Type B pancreatic cell (in vitro differentiated cells): Measurements from ENCODE around the gene ZNF554. TPM values are rescaled to one million over a fixed set of nuclear protein-coding genes. Genes with fewer than 3 reads are reported as not detected.

Source experiments
- DNase-seq: peaks from one replicate; pipeline ENCODE4 v3.0.0; 2021; ENCODE audit warnings: mixed read lengths; ENCODE audit not compliant: unreplicated experiment; ENCODE audit errors: extremely low spot score
- H3K27ac Mint-ChIP-seq: 2 replicates; pipeline ENCODE4 v1.8.0; 2021; ENCODE audit warnings: mild to moderate bottlenecking, mixed read lengths
- H3K27me3 Mint-ChIP-seq: 2 replicates; pipeline ENCODE4 v1.8.0; 2021; ENCODE audit warnings: mixed read lengths
- H3K36me3 Mint-ChIP-seq: 2 replicates; pipeline ENCODE4 v1.8.0; 2021; ENCODE audit warnings: mixed read lengths
- H3K4me1 Mint-ChIP-seq: one replicate; pipeline ENCODE4 v1.8.0; 2021; ENCODE audit warnings: mixed read lengths; ENCODE audit not compliant: unreplicated experiment
- H3K4me3 Mint-ChIP-seq: 2 replicates; pipeline ENCODE4 v1.8.0; 2021; ENCODE audit warnings: mild to moderate bottlenecking, mixed read lengths
- H3K9me3 Mint-ChIP-seq: 2 replicates; pipeline ENCODE4 v1.8.0; 2021; ENCODE audit warnings: mixed read lengths
- total RNA-seq: library from RNA; stranded (reverse); gene quantifications from 2 replicates; pipeline ENCODE4 v1.2.1, GENCODE V29; 2021; ENCODE audit warnings: low replicate concordance
- TF ChIP-seq, protein P1 (sequence below): fragments of 200-600 bp; sonication (generic); conservative IDR thresholded peaks from 2 replicates; pipeline ENCODE4 v1.5.0; 2021; ENCODE audit warnings: antibody characterized with exemption, mild to moderate bottlenecking

ZNF554 gene
- total RNA-seq, 1 donor from 2014 or later: 9.4 TPM

DNA sequence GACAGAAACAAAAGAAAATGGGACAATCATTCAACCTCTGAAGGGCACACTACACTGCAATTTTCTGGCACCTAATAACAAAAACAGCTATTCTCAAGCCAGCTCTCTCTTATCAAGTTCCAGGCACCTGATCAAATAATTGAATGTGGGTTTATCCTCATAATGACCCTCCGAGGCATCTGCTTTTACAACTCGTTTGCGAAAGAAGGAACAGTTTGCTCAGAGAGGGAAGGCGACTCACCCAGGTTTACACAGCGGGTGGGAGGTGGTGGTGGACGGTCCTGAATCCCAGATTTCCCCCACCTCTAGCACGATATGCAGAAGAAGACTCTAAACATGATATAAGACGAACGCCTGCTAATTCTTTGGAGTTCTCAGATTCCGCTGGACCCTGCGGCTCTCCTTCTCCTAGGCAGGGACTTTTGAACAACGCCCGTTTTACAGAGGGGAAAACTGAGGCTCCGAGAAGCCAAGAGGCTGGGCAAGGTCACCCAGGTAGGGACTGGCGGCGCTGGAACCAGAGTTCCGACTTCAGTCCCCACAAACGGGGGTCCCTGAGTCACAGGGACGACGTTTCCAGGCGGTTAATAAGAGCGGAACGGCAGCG, 37.2 kb upstream of the ZNF554 start:
- no peaks in the 10 kb centered on the region for H3K36me3 Mint-ChIP-seq
- H3K4me3 Mint-ChIP-seq: peak overlapping the region; percentile 92
- peaks cover 30% of the 10 kb centered on the region for H3K4me1 Mint-ChIP-seq
- TF ChIP-seq, protein P1, sequence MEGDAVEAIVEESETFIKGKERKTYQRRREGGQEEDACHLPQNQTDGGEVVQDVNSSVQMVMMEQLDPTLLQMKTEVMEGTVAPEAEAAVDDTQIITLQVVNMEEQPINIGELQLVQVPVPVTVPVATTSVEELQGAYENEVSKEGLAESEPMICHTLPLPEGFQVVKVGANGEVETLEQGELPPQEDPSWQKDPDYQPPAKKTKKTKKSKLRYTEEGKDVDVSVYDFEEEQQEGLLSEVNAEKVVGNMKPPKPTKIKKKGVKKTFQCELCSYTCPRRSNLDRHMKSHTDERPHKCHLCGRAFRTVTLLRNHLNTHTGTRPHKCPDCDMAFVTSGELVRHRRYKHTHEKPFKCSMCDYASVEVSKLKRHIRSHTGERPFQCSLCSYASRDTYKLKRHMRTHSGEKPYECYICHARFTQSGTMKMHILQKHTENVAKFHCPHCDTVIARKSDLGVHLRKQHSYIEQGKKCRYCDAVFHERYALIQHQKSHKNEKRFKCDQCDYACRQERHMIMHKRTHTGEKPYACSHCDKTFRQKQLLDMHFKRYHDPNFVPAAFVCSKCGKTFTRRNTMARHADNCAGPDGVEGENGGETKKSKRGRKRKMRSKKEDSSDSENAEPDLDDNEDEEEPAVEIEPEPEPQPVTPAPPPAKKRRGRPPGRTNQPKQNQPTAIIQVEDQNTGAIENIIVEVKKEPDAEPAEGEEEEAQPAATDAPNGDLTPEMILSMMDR: no peak
- DNase-seq: no peak
- no peaks in the 10 kb centered on the region for H3K27me3 Mint-ChIP-seq
- H3K27ac Mint-ChIP-seq: peak overlapping the region; percentile 93
- H3K9me3 Mint-ChIP-seq: peaks cover 3% of the 10 kb centered on the region

DNA sequence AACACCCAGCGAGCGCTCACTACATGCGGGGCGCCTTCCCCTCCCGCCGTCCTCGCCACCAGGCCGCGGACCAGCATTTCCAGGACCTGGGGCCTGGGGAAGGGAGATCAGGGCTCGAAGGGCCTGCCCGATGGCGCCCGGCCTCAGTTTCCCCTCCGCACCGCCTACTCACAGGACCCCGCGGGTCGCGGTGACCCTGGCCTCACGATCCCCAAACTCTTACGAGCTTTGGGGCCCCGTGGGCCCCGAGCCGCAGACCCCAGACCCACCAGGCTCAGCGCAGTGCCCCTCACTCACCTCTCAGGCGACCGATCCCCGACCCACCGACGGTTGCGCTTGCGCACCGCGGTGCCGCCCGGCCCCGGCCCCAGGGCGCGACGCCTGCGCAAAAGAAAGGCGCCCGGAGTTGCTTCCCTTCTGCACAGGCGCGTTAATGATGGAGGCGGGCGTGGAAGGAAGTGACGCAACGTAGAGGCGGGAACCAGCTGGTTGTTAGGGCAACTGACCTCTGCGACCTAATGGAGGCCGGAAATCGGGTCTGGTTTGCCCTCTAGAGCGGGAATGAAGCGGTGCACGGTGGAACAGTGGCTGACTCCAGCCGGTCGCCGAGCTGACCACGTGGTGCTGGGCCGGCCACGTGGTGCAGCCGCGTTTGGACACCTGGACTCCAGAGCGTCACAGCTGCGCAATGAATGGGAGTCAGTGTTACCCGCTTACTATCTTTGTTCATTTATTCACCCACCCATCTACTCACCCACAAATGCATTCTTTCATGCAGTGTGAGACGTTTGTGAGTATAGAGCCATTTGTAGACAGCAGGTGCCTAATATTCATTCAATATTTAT, 36.5 kb upstream of the ZNF554 start, which contains the start of gene SGTA:
Gene SGTA (minus strand): TSS at position 338 of the 845 bp plus-strand sequence. CDS start 14,205 bp downstream, outside the sequence.
- TF ChIP-seq, protein P1: peak; percentile 64
- no peaks in the 10 kb centered on the region for H3K27me3 Mint-ChIP-seq
- peaks cover 32% of the 10 kb centered on the region for H3K4me1 Mint-ChIP-seq

DNA sequence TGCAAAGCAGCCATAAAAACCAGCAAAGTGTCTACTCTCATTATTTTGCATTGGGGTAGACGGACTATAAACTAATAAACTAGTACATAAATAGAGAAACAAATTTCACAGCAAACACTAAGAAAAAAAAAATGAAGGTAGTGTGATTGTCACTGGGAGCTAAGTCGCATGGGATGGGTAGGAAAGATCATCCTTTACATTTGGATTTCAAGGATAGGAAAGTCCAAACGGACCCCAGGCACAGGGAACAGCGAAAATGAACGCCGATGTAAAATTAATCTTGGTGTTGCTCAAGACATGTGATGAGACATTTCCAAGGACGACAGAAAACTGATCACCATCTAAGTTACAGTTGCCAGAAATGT, 35.9 kb upstream of the ZNF554 start:
- H3K9me3 Mint-ChIP-seq: peaks cover 3% of the 10 kb centered on the region
- no peaks in the 10 kb centered on the region for H3K27me3 Mint-ChIP-seq
- H3K36me3 Mint-ChIP-seq: no peaks in the 10 kb centered on the region
- H3K4me3 Mint-ChIP-seq: peak overlapping the region; percentile 92
- TF ChIP-seq, protein P1: no peak
- H3K4me1 Mint-ChIP-seq: peaks cover 32% of the 10 kb centered on the region
- peak overlapping the region; percentile 98 for H3K27ac Mint-ChIP-seq
- no peak for DNase-seq

More for the DNA sequence above, 36.5 kb upstream of the ZNF554 start, which contains the start of gene SGTA:
- H3K4me3 Mint-ChIP-seq: peak within 1 kb of the TSS; percentile 92
- peak; percentile 97 for DNase-seq
- peak within 1 kb of the TSS; percentile 98 for H3K27ac Mint-ChIP-seq
- no peaks in the 10 kb centered on the region for H3K36me3 Mint-ChIP-seq
- H3K9me3 Mint-ChIP-seq: peaks cover 3% of the 10 kb centered on the region

DNA sequence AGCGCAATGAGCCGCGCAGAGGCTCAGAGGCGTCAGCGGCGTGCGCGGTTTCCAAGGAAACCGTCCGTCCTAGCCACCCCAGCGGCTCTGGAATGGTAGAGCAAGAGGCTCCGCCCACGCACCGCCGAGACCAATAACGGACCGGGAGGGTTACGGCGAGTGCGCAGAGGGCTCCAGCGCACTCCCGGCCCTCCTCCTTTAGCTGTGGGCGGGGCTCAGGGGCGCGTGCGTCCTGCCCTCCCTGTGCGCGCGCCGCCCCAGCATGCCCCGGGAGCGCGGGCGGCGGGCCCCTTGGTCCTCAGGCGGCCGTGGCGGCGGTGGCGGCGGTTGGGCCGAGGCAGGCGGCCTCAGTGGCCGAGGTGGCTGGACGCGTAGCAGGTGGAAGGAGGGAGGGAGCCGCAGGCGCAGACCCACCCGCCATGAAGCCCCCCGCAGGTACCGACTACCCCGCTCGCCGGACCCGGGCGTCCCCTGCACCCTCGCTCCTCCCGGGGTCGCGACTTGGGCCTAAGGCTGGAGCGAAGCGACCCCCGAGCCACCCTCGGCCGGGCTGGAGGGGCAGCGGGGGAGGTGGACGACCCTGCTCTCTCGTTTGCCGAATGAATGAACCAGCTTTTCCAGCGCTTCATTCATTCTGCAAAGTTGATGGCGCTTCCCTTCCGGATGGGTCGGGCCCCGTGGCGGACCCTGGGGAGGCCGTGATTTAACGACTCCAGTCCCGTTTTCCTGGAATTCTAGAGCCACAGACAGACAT, 34.2 kb upstream of the ZNF554 start, which contains the start of gene THOP1:
Gene THOP1 (plus strand): TSS at position 260 of the 754 bp plus-strand sequence. CDS start 160 bp downstream, at position 420.
- peak; percentile 99 for DNase-seq
- Mint-ChIP-seq H3K27me3 (no peaks in the 10 kb centered on the region), H3K27ac (peak within 1 kb of the TSS; percentile 98), H3K36me3 (no peaks in the 10 kb centered on the region), H3K9me3 (peaks cover 3% of the 10 kb centered on the region), H3K4me3 (peak within 1 kb of the TSS; percentile 92), H3K4me1 (peaks cover 32% of the 10 kb centered on the region)
- TF ChIP-seq, protein P1: no peak

DNA sequence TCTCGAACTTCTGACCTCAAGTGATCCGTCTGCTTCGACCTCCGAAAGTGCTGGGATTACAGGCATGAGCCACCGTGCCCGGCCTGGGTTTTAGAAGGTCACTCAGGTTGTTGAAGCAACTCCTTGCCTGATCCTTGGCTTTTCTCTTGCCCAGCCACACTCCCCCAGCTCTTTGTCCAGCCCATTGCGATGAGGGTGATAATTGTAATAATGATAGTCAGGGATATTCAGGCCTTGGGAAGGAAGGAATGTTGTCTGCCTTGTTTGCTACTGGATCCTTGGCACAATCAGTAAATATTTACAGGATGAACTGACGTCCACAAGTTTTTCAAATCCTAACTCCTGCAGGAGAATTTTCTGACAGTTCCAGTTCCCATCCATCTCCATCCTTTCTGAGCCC, 32.6 kb upstream of the ZNF554 start:
- Mint-ChIP-seq H3K36me3 (no peaks in the 10 kb centered on the region), H3K27me3 (no peaks in the 10 kb centered on the region), H3K27ac (no peak overlapping the region), H3K4me1 (peaks cover 23% of the 10 kb centered on the region), H3K4me3 (peak overlapping the region; percentile 78), H3K9me3 (peaks cover 3% of the 10 kb centered on the region)
- no peak for DNase-seq
- TF ChIP-seq, protein P1: no peak
